GM19455 (cell line): ENCODE measurements around the gene SP9.

Source experiments
- ATAC-seq: cut with Tn5 transposase; IDR thresholded peaks from one replicate; pipeline ENCODE4 v1.9.1; 2021; ENCODE audit not compliant: unreplicated experiment

SP9 gene

GRCh38 chr2:174333372-174334277, 1.1 kb upstream of the SP9 start:
- ATAC-seq: no peak

- ATAC-seq: no peak
These were observed 457 bp upstream of the SP9 start for GRCh38 chr2:174334278-174334715.

GRCh38 chr2:174335254-174335987, 667 bp downstream of the SP9 start:
- ATAC-seq: no peak

- no peak for ATAC-seq
These were observed 1.3 kb downstream of the SP9 start for GRCh38 chr2:174335988-174336500.

GRCh38 chr2:174336501-174337336, 2.0 kb downstream of the SP9 start:
- ATAC-seq: no peak

GRCh38 chr2:174337337-174338146, 2.8 kb downstream of the SP9 start:
- ATAC-seq: no peak

- no peak for ATAC-seq
These were observed 3.4 kb downstream of the SP9 start for GRCh38 chr2:174338147-174338605.

- ATAC-seq: no peak
These were observed 4.2 kb downstream of the SP9 start for GRCh38 chr2:174338671-174339560.

- no peak for ATAC-seq
These were observed 5.0 kb downstream of the SP9 start for GRCh38 chr2:174339561-174340399.

GRCh38 chr2:174340400-174341292, 5.9 kb downstream of the SP9 start:
- no peak for ATAC-seq

- no peak for ATAC-seq
These were observed 6.7 kb downstream of the SP9 start for GRCh38 chr2:174341293-174341994.

- no peak for ATAC-seq
These were observed 7.4 kb downstream of the SP9 start for GRCh38 chr2:174341995-174342685.

- ATAC-seq: no peak
These were observed 8.1 kb downstream of the SP9 start for GRCh38 chr2:174342686-174343342.

GRCh38 chr2:174343343-174343622, 8.5 kb downstream of the SP9 start:
- no peak for ATAC-seq

- no peak for ATAC-seq
These were observed 9.1 kb downstream of the SP9 start for GRCh38 chr2:174343623-174344455.
